Measurements from ENCODE around the gene CPNE9. TPM values are rescaled to one million over a fixed set of nuclear protein-coding genes. Genes with fewer than 3 reads are reported as not detected.

Gene CPNE9
- total RNA-seq, 2 experiments from 2014 or later = 0.14 to 0.30 TPM

DNA sequence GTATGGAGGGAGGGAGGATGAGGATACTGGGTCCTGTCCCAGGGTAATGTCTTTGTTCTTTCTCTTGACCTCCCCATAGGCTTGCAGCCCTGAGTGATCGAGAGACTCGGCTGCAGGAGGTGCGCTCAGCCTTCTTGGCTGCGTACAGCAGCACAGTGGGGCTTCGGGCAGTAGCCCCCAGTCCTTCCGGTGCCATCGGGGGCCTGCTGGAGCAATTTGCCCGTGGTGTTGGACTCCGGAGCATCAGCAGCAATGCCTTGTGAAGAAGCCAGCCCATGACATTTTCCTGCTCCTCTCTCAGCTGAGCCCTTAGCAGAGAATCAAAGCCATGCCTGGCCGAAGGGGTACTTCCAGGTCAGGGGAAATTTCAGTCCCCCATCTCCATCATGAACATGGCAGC is 1.9 kb upstream of the CPNE9 start:
- peaks cover 30% of the 10 kb centered on the region for H3K36me3 Mint-ChIP-seq (ENCODE audit: low read depth)
- POLR2A ChIA-PET = no interaction called here
- no peak overlapping the region for H3K4me3 Mint-ChIP-seq
- intact Hi-C loops (cut with DNase I, micrococcal nuclease) = no loop called here
- DNase-seq (no peak), ATAC-seq (no peak)
- CTCF ChIA-PET = interaction anchor here (0.7 kb wide), 1 partner anchor 671 kb away, joined by 4 read pairs; no protein-coding TSS in a partner anchor
- H3K27me3 Mint-ChIP-seq = peaks cover 20% of the 10 kb centered on the region
- H3K9me3 Mint-ChIP-seq (ENCODE audit: low read depth) = no peaks in the 10 kb centered on the region
- no peak overlapping the region for H3K27ac Mint-ChIP-seq
- peaks cover 9% of the 10 kb centered on the region for H3K4me1 Mint-ChIP-seq

DNA sequence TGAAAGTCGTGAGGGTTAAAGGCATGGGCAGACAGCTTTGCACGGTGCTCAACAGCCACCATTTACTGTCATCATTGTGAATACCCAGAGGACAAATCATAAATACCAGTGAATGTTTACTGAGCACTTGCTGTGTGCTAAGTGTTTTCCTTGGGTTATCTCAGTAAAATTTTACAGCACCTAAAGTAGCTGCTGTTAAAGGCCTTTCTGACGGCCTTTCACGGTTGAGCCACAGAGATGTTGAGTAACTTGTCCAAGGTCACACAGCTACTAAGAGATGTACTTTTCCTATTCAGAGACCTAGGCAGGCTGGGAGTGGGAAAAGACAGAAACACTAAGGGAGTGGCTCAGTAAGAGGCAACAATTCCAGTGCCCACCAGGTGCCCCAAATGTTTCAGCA is 393 bp upstream of the CPNE9 start:
- Mint-ChIP-seq H3K9me3 (ENCODE audit: low read depth) (no peaks in the 10 kb centered on the region), H3K27me3 (peaks cover 20% of the 10 kb centered on the region), H3K27ac (no peak overlapping the region), H3K4me1 (peaks cover 9% of the 10 kb centered on the region), H3K36me3 (ENCODE audit: low read depth) (peaks cover 27% of the 10 kb centered on the region), H3K4me3 (no peak overlapping the region)
- ATAC-seq (no peak), DNase-seq (no peak)
- ChIA-PET POLR2A (no interaction called here), CTCF (interaction anchor here (1.1 kb wide), 1 partner anchor 24 kb away, joined by 5 read pairs; no protein-coding TSS in a partner anchor)
- intact Hi-C loops (cut with DNase I, micrococcal nuclease) = no loop called here

DNA sequence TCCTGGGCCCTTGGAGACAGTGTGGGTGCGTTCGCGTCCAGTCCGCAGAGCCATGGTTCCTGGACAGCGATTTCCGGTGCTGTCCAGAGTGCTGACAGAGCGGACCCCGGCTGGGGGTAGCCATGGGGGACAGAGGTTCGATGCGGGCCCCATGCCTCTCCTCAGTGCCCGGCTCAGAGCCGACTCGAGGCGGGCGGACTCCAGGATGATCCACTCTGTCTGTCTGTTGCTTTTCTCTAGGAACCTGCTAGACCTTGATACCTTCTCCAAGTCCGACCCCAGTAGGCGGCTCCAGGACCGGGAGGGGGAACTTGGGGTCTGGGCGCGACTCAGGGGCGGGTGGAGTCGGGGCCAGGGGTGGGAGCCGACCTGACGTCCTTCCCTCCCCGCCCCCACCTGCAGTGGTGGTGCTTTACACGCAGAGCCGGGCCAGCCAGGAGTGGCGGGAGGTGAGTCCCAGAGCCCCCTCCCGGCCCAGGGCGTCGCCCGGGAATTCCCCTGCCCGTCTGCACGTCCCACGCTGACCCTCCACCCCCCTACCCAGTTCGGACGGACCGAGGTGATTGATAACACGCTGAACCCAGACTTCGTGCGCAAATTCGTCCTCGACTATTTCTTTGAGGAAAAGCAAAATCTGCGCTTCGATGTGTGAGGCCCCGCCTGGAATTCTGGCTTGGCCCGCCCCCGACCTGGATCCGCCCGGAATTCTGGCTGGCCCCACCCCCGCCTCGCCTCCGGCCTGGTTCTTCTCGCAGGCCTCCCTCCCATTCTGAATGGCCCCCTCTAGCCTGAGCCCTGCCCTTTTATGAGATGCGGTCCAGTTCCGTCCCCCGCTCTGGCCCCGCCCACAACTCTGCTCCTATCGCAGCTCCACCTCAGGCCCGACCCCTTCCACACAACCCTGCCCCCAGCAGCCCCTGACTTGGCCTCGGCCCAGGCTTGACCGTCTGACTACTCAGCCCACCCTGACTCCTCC is 1.0 kb downstream of the CPNE9 start:
- ATAC-seq = peak; percentile 44
- CTCF ChIA-PET = no interaction called here
- POLR2A ChIA-PET = interaction anchor here (0.7 kb wide), 1 partner anchor 296 kb away, joined by 3 read pairs; no protein-coding TSS in a partner anchor
- H3K4me1 Mint-ChIP-seq = peaks cover 9% of the 10 kb centered on the region
- intact Hi-C loops (cut with DNase I, micrococcal nuclease) = no loop called here
- no peaks in the 10 kb centered on the region for H3K9me3 Mint-ChIP-seq (ENCODE audit: low read depth)
- H3K27ac Mint-ChIP-seq = no peak overlapping the region
- peaks cover 20% of the 10 kb centered on the region for H3K27me3 Mint-ChIP-seq
- H3K36me3 Mint-ChIP-seq (ENCODE audit: low read depth) = peaks cover 23% of the 10 kb centered on the region
- peak; percentile 52 for DNase-seq
- H3K4me3 Mint-ChIP-seq = no peak overlapping the region

- no peak for DNase-seq
- POLR2A ChIA-PET = no interaction called here
- H3K4me3 Mint-ChIP-seq = no peak overlapping the region
- no peak overlapping the region for H3K27ac Mint-ChIP-seq
- intact Hi-C loops (cut with DNase I, micrococcal nuclease) = no loop called here
- ATAC-seq = peak; percentile 65
- CTCF ChIA-PET = no interaction called here
- peaks cover 3% of the 10 kb centered on the region for H3K4me1 Mint-ChIP-seq
- H3K9me3 Mint-ChIP-seq (ENCODE audit: low read depth) = no peaks in the 10 kb centered on the region
- peaks cover 7% of the 10 kb centered on the region for H3K27me3 Mint-ChIP-seq
- no peaks in the 10 kb centered on the region for H3K36me3 Mint-ChIP-seq (ENCODE audit: low read depth)
Observed at GRCh38 chr3:9710174-9710739, 6.6 kb downstream of the CPNE9 start.

DNA sequence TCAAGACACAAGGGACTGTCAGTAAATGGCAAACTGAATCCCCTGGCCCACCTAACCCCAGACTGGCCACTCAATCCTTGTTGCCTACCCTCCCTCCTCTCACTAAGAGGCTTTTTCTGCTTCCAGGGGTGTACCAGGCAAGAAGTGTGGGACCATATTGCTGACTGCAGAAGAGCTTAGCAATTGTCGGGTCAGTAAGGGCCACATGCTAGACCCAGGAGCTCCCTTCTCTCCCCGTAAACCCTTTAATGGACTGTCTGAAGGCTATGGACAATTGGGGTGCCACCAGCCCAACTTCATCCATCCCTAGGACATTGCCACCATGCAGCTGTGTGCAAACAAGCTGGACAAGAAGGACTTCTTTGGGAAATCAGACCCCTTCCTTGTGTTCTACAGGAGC is 8.8 kb downstream of the CPNE9 start:
- H3K27me3 Mint-ChIP-seq = peaks cover 2% of the 10 kb centered on the region
- no peak overlapping the region for H3K27ac Mint-ChIP-seq
- peaks cover 3% of the 10 kb centered on the region for H3K4me1 Mint-ChIP-seq
- intact Hi-C loops (cut with DNase I, micrococcal nuclease) = no loop called here
- H3K9me3 Mint-ChIP-seq (ENCODE audit: low read depth) = no peaks in the 10 kb centered on the region
- ChIA-PET POLR2A (no interaction called here), CTCF (interaction anchor here (0.7 to 1.0 kb wide), 3 partner anchors 14 to 36 kb away, joined by 3 read pairs; no protein-coding TSS in a partner anchor)
- no peak for ATAC-seq
- no peak overlapping the region for H3K4me3 Mint-ChIP-seq
- DNase-seq = no peak
- no peaks in the 10 kb centered on the region for H3K36me3 Mint-ChIP-seq (ENCODE audit: low read depth)

DNA sequence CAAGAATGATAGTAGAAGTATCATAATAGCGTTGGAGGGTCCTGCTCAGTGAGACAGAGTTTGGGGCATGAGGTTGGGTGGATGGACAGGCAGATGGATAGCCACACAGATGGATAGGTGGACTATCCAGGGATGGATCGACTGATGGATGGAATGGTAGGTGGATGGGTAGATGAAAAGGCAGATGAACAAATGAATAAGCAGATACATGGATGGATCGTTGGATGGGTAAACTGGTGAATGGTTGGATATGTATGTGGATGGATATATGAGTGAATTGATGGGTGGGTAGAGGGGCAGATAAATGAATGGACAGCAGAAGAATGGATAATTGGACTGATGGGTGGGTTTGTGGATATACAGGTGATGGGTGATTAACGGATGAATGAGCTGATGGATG is 9.5 kb downstream of the CPNE9 start:
- no peaks in the 10 kb centered on the region for H3K36me3 Mint-ChIP-seq (ENCODE audit: low read depth)
- no peak overlapping the region for H3K27ac Mint-ChIP-seq
- intact Hi-C loops (cut with DNase I, micrococcal nuclease) = no loop called here
- H3K4me1 Mint-ChIP-seq = peaks cover 10% of the 10 kb centered on the region
- CTCF ChIA-PET = interaction anchor here (0.7 kb wide), 1 partner anchor 15 kb away, joined by 3 read pairs; no protein-coding TSS in a partner anchor
- no peaks in the 10 kb centered on the region for H3K9me3 Mint-ChIP-seq (ENCODE audit: low read depth)
- no peak for ATAC-seq
- H3K4me3 Mint-ChIP-seq = no peak overlapping the region
- DNase-seq = no peak
- POLR2A ChIA-PET = no interaction called here
- peaks cover 2% of the 10 kb centered on the region for H3K27me3 Mint-ChIP-seq

DNA sequence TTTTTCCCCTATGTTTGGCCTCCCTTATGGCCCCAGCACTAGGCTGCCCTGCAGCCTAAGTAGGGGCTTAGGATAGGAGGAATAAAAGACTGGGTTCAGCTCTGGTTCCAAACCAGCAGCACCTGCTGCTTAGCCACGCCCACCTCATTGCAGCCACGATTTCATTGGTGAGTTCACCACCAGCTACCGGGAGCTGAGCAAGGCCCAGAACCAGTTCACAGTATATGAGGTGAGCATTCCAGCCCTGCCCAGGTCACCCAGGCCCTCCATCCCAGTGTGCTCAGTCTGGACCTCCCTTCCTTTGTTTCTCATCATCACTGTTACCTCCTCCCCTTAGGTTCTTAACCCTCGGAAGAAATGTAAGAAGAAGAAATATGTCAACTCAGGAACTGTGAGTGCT is 11.5 kb downstream of the CPNE9 start:
- peak; percentile 30 for DNase-seq
- H3K27ac Mint-ChIP-seq = no peak overlapping the region
- CTCF ChIA-PET = interaction anchor here (0.5 to 2.3 kb wide), 4 partner anchors 12 to 78 kb away, joined by 3 to 15 read pairs (median 4); partner anchors contain the start of gene ARPC4

GRCh38 chr3:9715764-9716437 is 12.3 kb downstream of the CPNE9 start:
- POLR2A ChIA-PET = no interaction called here
- CTCF ChIA-PET = interaction anchor here (0.5 to 2.3 kb wide), 7 partner anchors 9 to 324 kb away, joined by 3 to 15 read pairs (median 4); partner anchors contain the start of gene ARPC4
- no peak overlapping the region for H3K4me3 Mint-ChIP-seq
- peak; percentile 62 for DNase-seq
- peaks cover 9% of the 10 kb centered on the region for H3K4me1 Mint-ChIP-seq
- no peaks in the 10 kb centered on the region for H3K36me3 Mint-ChIP-seq (ENCODE audit: low read depth)
- H3K27ac Mint-ChIP-seq = no peak overlapping the region
- intact Hi-C loops (cut with DNase I, micrococcal nuclease) = no loop called here
- H3K9me3 Mint-ChIP-seq (ENCODE audit: low read depth) = no peaks in the 10 kb centered on the region
- H3K27me3 Mint-ChIP-seq = peaks cover 2% of the 10 kb centered on the region
- ATAC-seq = peak; percentile 92

More for the DNA sequence above, 11.5 kb downstream of the CPNE9 start:
- Mint-ChIP-seq H3K4me1 (peaks cover 11% of the 10 kb centered on the region), H3K9me3 (ENCODE audit: low read depth) (no peaks in the 10 kb centered on the region), H3K27me3 (peaks cover 2% of the 10 kb centered on the region), H3K36me3 (ENCODE audit: low read depth) (no peaks in the 10 kb centered on the region), H3K4me3 (no peak overlapping the region)
- POLR2A ChIA-PET = no interaction called here
- intact Hi-C loops (cut with DNase I, micrococcal nuclease) = no loop called here
- no peak for ATAC-seq

DNA sequence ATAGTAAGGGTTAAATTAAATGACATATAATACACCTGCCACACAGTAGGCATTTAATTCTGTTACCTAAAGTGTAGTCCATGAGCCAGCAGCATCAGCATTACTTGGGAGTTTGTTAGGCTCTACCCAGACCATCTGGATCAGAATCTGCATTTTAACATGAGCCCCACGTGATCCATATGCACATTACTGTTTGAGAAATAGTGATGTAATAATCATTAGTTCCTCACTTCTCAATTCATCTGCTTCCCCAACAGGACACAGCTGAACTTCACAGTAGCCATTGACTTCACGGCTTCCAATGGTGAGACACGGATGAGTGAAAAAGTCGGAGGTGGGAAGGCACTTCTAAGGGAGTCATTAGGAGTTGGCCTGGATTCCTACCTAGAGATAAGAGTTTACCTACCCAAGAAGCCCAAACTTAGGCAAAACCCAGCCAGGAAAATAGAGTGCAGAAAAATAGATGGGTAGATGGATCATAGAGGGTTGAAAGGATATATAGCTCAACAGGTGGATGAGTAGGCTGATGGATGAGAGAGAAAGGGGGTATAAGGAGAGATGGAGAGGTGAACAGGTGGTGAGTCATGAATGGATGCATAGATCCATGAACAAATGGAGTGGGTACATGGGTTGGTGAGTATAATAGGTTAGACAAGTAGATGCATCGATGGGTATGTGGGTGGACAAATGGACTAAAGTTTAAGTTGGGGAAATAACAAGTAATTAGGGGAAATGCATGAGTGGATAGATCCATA is 13.3 kb downstream of the CPNE9 start:
- H3K27me3 Mint-ChIP-seq = peaks cover 2% of the 10 kb centered on the region
- no peak overlapping the region for H3K27ac Mint-ChIP-seq
- H3K4me3 Mint-ChIP-seq = no peak overlapping the region

DNA sequence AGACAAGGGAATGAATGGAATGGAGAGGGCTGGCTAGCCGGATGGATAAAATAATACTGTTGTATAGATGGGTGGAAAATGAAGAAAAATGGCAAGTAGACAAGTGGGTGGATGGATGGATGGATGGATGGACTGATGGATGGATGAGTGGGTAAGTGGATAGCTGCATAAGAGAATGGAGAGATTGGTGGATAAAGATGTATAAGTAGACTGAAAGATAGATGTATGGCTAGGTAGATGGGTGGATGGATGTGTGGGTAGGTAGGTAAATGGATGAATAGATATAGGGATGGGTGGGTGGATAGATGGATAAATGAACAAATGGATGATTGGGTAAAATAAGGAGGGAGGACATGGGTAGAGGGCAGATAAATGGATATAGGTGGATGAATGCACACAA is 13.9 kb downstream of the CPNE9 start:
- H3K36me3 Mint-ChIP-seq (ENCODE audit: low read depth) = no peaks in the 10 kb centered on the region
- DNase-seq (no peak), ATAC-seq (no peak)
- H3K4me3 Mint-ChIP-seq = no peak overlapping the region
- H3K9me3 Mint-ChIP-seq (ENCODE audit: low read depth) = no peaks in the 10 kb centered on the region
- ChIA-PET POLR2A (no interaction called here), CTCF (interaction anchor here (0.6 to 1.5 kb wide), 3 partner anchors 10 to 184 kb away, joined by 3 to 12 read pairs (median 4); no protein-coding TSS in a partner anchor)
- H3K4me1 Mint-ChIP-seq = peaks cover 9% of the 10 kb centered on the region
- intact Hi-C loops (cut with DNase I, micrococcal nuclease) = no loop called here
- peaks cover 2% of the 10 kb centered on the region for H3K27me3 Mint-ChIP-seq
- H3K27ac Mint-ChIP-seq = no peak overlapping the region

More for the DNA sequence above, 13.3 kb downstream of the CPNE9 start:
- POLR2A ChIA-PET = no interaction called here
- CTCF ChIA-PET = no interaction called here
- no peaks in the 10 kb centered on the region for H3K36me3 Mint-ChIP-seq (ENCODE audit: low read depth)
- intact Hi-C loops (cut with DNase I, micrococcal nuclease) = no loop called here
- H3K4me1 Mint-ChIP-seq = peaks cover 9% of the 10 kb centered on the region
- DNase-seq = no peak
- no peaks in the 10 kb centered on the region for H3K9me3 Mint-ChIP-seq (ENCODE audit: low read depth)
- no peak for ATAC-seq

DNA sequence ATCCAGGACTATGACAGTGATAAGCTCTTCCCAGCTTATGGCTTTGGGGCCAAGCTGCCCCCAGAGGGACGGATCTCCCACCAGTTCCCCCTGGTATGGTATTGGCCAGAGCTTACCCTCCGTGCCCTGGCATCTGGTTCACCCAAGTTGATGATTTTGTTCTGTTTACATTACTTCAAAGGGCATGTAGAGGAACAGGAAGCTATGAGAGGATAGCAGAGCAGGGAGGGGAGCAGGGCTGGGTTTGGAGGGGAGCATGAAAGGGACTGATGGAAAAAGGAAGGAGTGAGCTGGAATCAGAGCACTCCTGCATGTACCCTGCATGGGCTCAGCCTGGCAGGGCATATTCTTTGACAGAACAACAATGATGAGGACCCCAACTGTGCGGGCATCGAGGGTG is 14.5 kb downstream of the CPNE9 start:
- ATAC-seq = no peak
- ChIA-PET POLR2A (no interaction called here), CTCF (interaction anchor here (0.6 to 1.5 kb wide), 3 partner anchors 10 to 184 kb away, joined by 3 to 12 read pairs (median 4); no protein-coding TSS in a partner anchor)
- Mint-ChIP-seq H3K36me3 (ENCODE audit: low read depth) (no peaks in the 10 kb centered on the region), H3K27ac (no peak overlapping the region), H3K9me3 (ENCODE audit: low read depth) (no peaks in the 10 kb centered on the region), H3K27me3 (peaks cover 2% of the 10 kb centered on the region), H3K4me1 (peaks cover 9% of the 10 kb centered on the region), H3K4me3 (no peak overlapping the region)
- DNase-seq = no peak
- intact Hi-C loops (cut with DNase I, micrococcal nuclease) = no loop called here
